Measurements from ENCODE around the gene FAAH. TPM values are rescaled to one million over a fixed set of nuclear protein-coding genes. Genes with fewer than 3 reads are reported as not detected.

FAAH gene
- total and polyA plus RNA-seq, 2 of the 4 experiments (the other 2 are of a cell fraction) = under 0.01 to 0.19 TPM

- no peak overlapping the region for H3K4ac ChIP-seq (ENCODE audit: low read depth, low read length)
- no peak for DNase-seq
- no peaks in the 10 kb centered on the region; the same call in 1 of the 2 replicates for H3K4me1 ChIP-seq (ENCODE audit: control insufficient read depth, insufficient read depth, low read length)
- CTCF ChIA-PET = no interaction called here
- no peak overlapping the region for H3K27ac ChIP-seq (ENCODE audit: insufficient read depth, low read length)
- H4K8ac ChIP-seq (ENCODE audit: low read depth in 2 of 2, low read length in 2 of 2) = no peak overlapping the region
- ATAC-seq (ENCODE audit: low read depth) = no peak
- H2AK9ac ChIP-seq (replicated peaks; ENCODE audit: low read depth, low read length, poor library complexity) = no peak overlapping the region
- H3K4me3 ChIP-seq (ENCODE audit: insufficient read depth, low read depth, low read length) = no peak overlapping the region
- H3K27me3 ChIP-seq (ENCODE audit: control insufficient read depth, insufficient read depth, low read length) = peaks cover 20% of the 10 kb centered on the region; the same call in 1 of the 2 replicates
- no peak overlapping the region for H2AK5ac ChIP-seq (ENCODE audit: low read depth, low read length)
- intact Hi-C loops (cut with micrococcal nuclease) (loop anchor here (10.0 kb wide), 1 partner anchor 766 kb away; no protein-coding TSS in a partner anchor), dilution Hi-C loops (cut with HindIII; ENCODE audit: low sequenced_read_pairs, unreplicated experiment) (no loop called here), in situ Hi-C loops (cut with MboI; ENCODE audit: low sequenced_read_pairs) (loop anchor here (5.0 to 25.0 kb wide), 2 partner anchors 118 to 303 kb away; partner anchors contain the start of gene EFCAB14)
- H2AFZ ChIP-seq (replicated peaks; ENCODE audit: low read length, poor library complexity) = no peak overlapping the region
- no peak overlapping the region for H3K4me2 ChIP-seq (ENCODE audit: low read depth, low read length)
- H4K91ac ChIP-seq (ENCODE audit: insufficient read depth, low read depth, low read length) = no peak overlapping the region
- no peak overlapping the region for H3K56ac ChIP-seq (ENCODE audit: extremely low read depth, insufficient read depth, low read length)
- H4K5ac ChIP-seq (ENCODE audit: low read depth, low read length) = no peak overlapping the region
- H4K20me1 ChIP-seq (ENCODE audit: insufficient read depth, low read length) = no peaks in the 10 kb centered on the region
- no peaks in the 10 kb centered on the region for H3K36me3 ChIP-seq (ENCODE audit: control insufficient read depth, insufficient read depth, low read length)
- no peak overlapping the region for H2BK120ac ChIP-seq (ENCODE audit: low read depth, low read length)
- no peaks in the 10 kb centered on the region for H3K9me3 ChIP-seq (ENCODE audit: control insufficient read depth, insufficient read depth, low read length)
- WGBS, 2 experiments (ENCODE audit: extremely low coverage in 2 of 2, insufficient read length in 1 of 2) = 100% methylated on average over 1 of the region's 1 CpG; no CpG with 5 or more reads in 1 of the 2 experiments
- no peak overlapping the region for H3K9ac ChIP-seq (ENCODE audit: low read depth, low read length)
- POLR2A ChIA-PET (ENCODE audit: unreplicated experiment) = no interaction called here
- no TSS peak for BruUV-seq (replicated peaks)
- TF ChIP-seq RCOR1 (IDR thresholded peaks at IDR 0.05; ENCODE audit: insufficient replicate concordance, low read length) (no peak), BHLHE40 (IDR thresholded peaks at IDR 0.05; ENCODE audit: low read depth, low read length) (no peak), MAZ (IDR thresholded peaks at IDR 0.05; ENCODE audit: borderline replicate concordance, low read depth, low read length) (no peak), CEBPB (IDR thresholded peaks at IDR 0.05; ENCODE audit: low read depth, low read length) (no peak), NFE2L2 (IDR thresholded peaks at IDR 0.05; ENCODE audit: low read depth, low read length) (no peak), FOS (IDR thresholded peaks at IDR 0.05; ENCODE audit: low read depth, low read length) (no peak), RFX5 (IDR thresholded peaks at IDR 0.05; ENCODE audit: low read depth, low read length) (no peak)
- TF ChIP-seq, protein P1, sequence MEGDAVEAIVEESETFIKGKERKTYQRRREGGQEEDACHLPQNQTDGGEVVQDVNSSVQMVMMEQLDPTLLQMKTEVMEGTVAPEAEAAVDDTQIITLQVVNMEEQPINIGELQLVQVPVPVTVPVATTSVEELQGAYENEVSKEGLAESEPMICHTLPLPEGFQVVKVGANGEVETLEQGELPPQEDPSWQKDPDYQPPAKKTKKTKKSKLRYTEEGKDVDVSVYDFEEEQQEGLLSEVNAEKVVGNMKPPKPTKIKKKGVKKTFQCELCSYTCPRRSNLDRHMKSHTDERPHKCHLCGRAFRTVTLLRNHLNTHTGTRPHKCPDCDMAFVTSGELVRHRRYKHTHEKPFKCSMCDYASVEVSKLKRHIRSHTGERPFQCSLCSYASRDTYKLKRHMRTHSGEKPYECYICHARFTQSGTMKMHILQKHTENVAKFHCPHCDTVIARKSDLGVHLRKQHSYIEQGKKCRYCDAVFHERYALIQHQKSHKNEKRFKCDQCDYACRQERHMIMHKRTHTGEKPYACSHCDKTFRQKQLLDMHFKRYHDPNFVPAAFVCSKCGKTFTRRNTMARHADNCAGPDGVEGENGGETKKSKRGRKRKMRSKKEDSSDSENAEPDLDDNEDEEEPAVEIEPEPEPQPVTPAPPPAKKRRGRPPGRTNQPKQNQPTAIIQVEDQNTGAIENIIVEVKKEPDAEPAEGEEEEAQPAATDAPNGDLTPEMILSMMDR (conservative IDR thresholded peaks at IDR 0.05; ENCODE audit: low read depth, low read length) = no peak
- H3K79me1 ChIP-seq (ENCODE audit: low read depth in 1 of 2, low read length in 2 of 2) = no peaks in the 10 kb centered on the region
- no peak overlapping the region for H3K23ac ChIP-seq (ENCODE audit: low read depth, low read length)
- H3K9me1 ChIP-seq (ENCODE audit: insufficient read depth, low read length) = 0 out of 2 replicates have a peak, but pooled peaks cover 3% of the 10 kb centered on the region
- H3K14ac ChIP-seq (replicated peaks; ENCODE audit: low read depth, low read length) = no peak overlapping the region
- no peak overlapping the region for H2BK15ac ChIP-seq (ENCODE audit: low read depth, low read length)
- H3K18ac ChIP-seq (ENCODE audit: low read depth, low read length) = no peak overlapping the region
- H2BK5ac ChIP-seq (ENCODE audit: low read depth, low read length, poor library complexity, severe bottlenecking) = no peak overlapping the region
- H2BK20ac ChIP-seq (ENCODE audit: low read depth, low read length) = no peak overlapping the region
Measured at GRCh38 chr1:46409063-46409372, 14.9 kb downstream of the FAAH start.
